A673 (cell line): ENCODE measurements around the gene ULBP1. TPM values are rescaled to one million over a fixed set of nuclear protein-coding genes. Genes with fewer than 3 reads are reported as not detected.

Experiments used
- BruUV-seq: library from RNA; stranded (reverse); fragments of 400-500 nt; replicated peaks from 2 replicates; lab custom pipeline; 2021; lab: Mats Ljungman, UMichigan
- CTCF ChIA-PET: fragments of 300-600 bp; sonication (Branson Sonifier 250); formaldehyde crosslinking; loops from one replicate; lab custom pipeline; 2022; ENCODE audit warnings: antibody characterized with exemption; lab: Charles Lee
- POLR2A ChIA-PET: fragments of 300-600 bp; sonication (Branson Sonifier 250); formaldehyde crosslinking; loops from one replicate; lab custom pipeline; 2022; ENCODE audit warnings: antibody characterized with exemption; ENCODE audit not compliant: low non-redundant PET; lab: Charles Lee
- DNase-seq: peaks from one replicate; pipeline ENCODE4 v3.0.0-alpha.2; 2015; ENCODE audit warnings: low spot score
- H3K27ac ChIP-seq: fragments of 200-600 bp; sonication (generic); 2 replicates; pipeline ENCODE4 v1.5.1; 2016; ENCODE audit warnings: mixed run types, low read depth, mild to moderate bottlenecking, mixed read lengths, antibody characterized with exemption, low read length; ENCODE audit not compliant: poor library complexity, severe bottlenecking
- H3K27me3 ChIP-seq: fragments of 200-600 bp; sonication (generic); replicated peaks from 2 replicates; pipeline ENCODE4 v1.6.1; 2017; ENCODE audit warnings: mixed run types, low read depth, mild to moderate bottlenecking, mixed read lengths, antibody characterized with exemption, low read length; ENCODE audit not compliant: insufficient read depth, poor library complexity
- H3K36me3 ChIP-seq: fragments of 200-600 bp; sonication (generic); 2 replicates; pipeline ENCODE4 v1.6.1; 2016; ENCODE audit warnings: mixed run types, mild to moderate bottlenecking, mixed read lengths, antibody characterized with exemption, low read length; ENCODE audit not compliant: insufficient read depth, poor library complexity, severe bottlenecking
- H3K4me1 ChIP-seq: fragments of 200-600 bp; sonication (generic); 2 replicates; pipeline ENCODE4 v1.6.1; 2017; ENCODE audit warnings: mixed run types, mild to moderate bottlenecking, mixed read lengths, antibody characterized with exemption, low read length; ENCODE audit not compliant: insufficient read depth, poor library complexity, severe bottlenecking
- H3K4me3 ChIP-seq: fragments of 200-600 bp; sonication (generic); 2 replicates; pipeline ENCODE4 v1.5.1; 2016; ENCODE audit warnings: low read depth, mixed run types, mild to moderate bottlenecking, mixed read lengths, low read length; ENCODE audit not compliant: poor library complexity, severe bottlenecking
- H3K9me3 ChIP-seq: fragments of 200-600 bp; sonication (generic); 2 replicates; pipeline ENCODE4 v1.6.1; 2016; ENCODE audit warnings: mixed run types, low read depth, mild to moderate bottlenecking, mixed read lengths, antibody characterized with exemption, low read length; ENCODE audit not compliant: poor library complexity, severe bottlenecking
- CTCF ChIP-seq: fragments of 300-800, 200-600 bp; sonication (generic); conservative IDR thresholded peaks from 2 replicates; pipeline ENCODE4 v1.5.1; 2017; ENCODE audit warnings: low read depth, mild to moderate bottlenecking, antibody characterized with exemption, low read length, moderate library complexity, mixed read lengths
- EZH2 ChIP-seq: fragments of 200-600 bp; sonication (generic); IDR thresholded peaks from 2 replicates; pipeline ENCODE4 v1.6.1; 2017; ENCODE audit warnings: borderline replicate concordance, low read depth, mild to moderate bottlenecking, mixed read lengths, antibody characterized with exemption, low read length; ENCODE audit not compliant: poor library complexity, severe bottlenecking
- intact Hi-C: fragments of 100-400 bp; cut with micrococcal nuclease; formaldehyde crosslinking; loops from one replicate; pipeline ENCODE4 v1.10.0; 2022; ENCODE audit not compliant: unreplicated experiment
- total RNA-seq: library from RNA; stranded (reverse); gene quantifications from 2 replicates; pipeline ENCODE4 v1.2.3, GENCODE V29; 2021

Gene ULBP1
- total RNA-seq, 1 experiment from 2014 or later, result 5.2 TPM

GRCh38 chr6:149923327-149923986 is 40.3 kb upstream of the ULBP1 start:
- no TSS peak for BruUV-seq
- Histone ChIP-seq H3K4me1 (peaks cover 12% of the 10 kb centered on the region), H3K36me3 (no peaks in the 10 kb centered on the region), H3K9me3 (no peaks in the 10 kb centered on the region), H3K27me3 (no peaks in the 10 kb centered on the region), H3K4me3 (peak overlapping the region; percentile 52), H3K27ac (no peak overlapping the region)
- TF ChIP-seq CTCF (no peak), EZH2 (no peak)
- no peak for DNase-seq
- POLR2A ChIA-PET, result no interaction called here
- CTCF ChIA-PET, result no interaction called here
- intact Hi-C loops, result no loop called here

- no peak for TF ChIP-seq CTCF
- no peak for TF ChIP-seq EZH2
- intact Hi-C loops, result no loop called here
- POLR2A ChIA-PET, result no interaction called here
Observed at GRCh38 chr6:149924206-149924932, 39.4 kb upstream of the ULBP1 start.

DNA sequence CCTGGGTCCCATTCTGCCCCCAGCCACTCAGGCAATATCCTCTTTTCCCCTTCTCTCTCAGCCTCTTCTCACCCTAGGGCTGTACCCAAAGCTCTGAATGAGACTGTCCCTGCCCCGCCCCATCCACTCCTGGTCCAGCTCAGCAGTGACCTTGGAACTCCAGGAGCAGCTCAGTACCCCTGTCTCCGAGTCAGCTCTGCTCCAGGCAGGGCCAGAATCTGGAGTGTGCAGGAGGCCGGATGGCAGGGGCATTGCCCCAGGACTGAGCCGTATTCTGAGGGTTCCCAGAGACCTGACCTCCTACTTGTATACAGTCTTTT is 38.9 kb upstream of the ULBP1 start:
- DNase-seq, result no peak
- Histone ChIP-seq H3K4me1 (peaks cover 12% of the 10 kb centered on the region), H3K9me3 (no peaks in the 10 kb centered on the region), H3K4me3 (no peak overlapping the region), H3K27me3 (peaks cover 7% of the 10 kb centered on the region), H3K36me3 (no peaks in the 10 kb centered on the region), H3K27ac (no peak overlapping the region)
- POLR2A ChIA-PET, result no interaction called here
- BruUV-seq, result no TSS peak
- TF ChIP-seq EZH2, result no peak
- TF ChIP-seq CTCF, result no peak
- intact Hi-C loops, result loop anchor here (5.0 kb wide), 1 partner anchor 378 kb away; the partner anchor contains the start of gene PPIL4
- CTCF ChIA-PET, result no interaction called here

More at GRCh38 chr6:149924206-149924932, 39.4 kb upstream of the ULBP1 start:
- no peak overlapping the region for H3K4me3 ChIP-seq
- no peak for DNase-seq
- CTCF ChIA-PET, result no interaction called here
- peaks cover 12% of the 10 kb centered on the region for H3K4me1 ChIP-seq
- no peaks in the 10 kb centered on the region for H3K36me3 ChIP-seq
- H3K27me3 ChIP-seq, result peaks cover 4% of the 10 kb centered on the region
- no TSS peak for BruUV-seq
- H3K9me3 ChIP-seq, result no peaks in the 10 kb centered on the region
- no peak overlapping the region for H3K27ac ChIP-seq
